Measurements from ENCODE around the gene LMOD1.
"Not testable (repeated sequence)": the region's sequence is repeated elsewhere in the genome, so short reads cannot be mapped to it uniquely, and the experiment has no call there.

Gene LMOD1

GRCh38 chr1:201945863-201946223 lies 505 bp downstream of the LMOD1 start:
- no peak for DNase-seq

DNA sequence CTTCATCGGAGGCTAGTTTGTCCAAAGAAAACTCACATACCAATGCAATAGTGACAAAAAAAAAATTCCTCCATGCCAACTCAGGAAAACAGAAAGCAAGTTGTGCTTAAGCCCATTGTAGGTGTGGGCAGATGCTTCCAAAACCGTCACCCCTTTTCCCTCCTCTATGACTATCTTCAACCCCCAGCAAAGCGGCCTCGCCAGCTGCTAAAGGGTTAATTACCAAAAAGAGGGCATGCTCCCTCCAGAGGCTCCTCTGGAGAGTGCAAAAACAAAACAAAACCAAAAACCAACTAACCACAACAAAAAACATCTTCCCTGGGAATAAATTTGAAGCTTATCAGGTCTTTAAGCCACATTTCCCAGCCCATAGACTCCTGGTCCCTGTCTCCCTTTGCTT lies 1.2 kb downstream of the LMOD1 start:
- DNase-seq, result no peak

- DNase-seq, result no peak
Observed at GRCh38 chr1:201944639-201945038, 1.7 kb downstream of the LMOD1 start.

DNA sequence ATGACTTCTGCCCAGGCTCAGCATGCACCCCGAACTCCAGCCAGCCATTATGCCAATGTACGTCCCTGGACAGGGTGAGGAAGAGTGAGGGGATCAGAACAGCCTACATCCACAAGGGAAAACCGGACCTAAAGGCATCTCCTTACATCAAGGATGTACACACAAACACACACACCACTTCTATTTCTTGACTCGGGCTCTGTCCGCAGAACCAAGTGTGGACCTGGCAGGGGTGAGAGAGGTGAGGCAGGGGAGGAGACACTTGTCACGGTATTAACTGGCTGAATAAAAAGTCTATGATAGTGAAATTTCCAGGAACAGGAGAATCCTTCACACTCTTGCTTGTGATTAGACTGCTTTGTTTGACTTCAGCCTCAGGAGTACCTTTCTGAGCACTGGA lies 2.3 kb downstream of the LMOD1 start:
- no peak for DNase-seq

- no peak for DNase-seq
Observed at GRCh38 chr1:201942129-201942495, 4.2 kb downstream of the LMOD1 start.

DNA sequence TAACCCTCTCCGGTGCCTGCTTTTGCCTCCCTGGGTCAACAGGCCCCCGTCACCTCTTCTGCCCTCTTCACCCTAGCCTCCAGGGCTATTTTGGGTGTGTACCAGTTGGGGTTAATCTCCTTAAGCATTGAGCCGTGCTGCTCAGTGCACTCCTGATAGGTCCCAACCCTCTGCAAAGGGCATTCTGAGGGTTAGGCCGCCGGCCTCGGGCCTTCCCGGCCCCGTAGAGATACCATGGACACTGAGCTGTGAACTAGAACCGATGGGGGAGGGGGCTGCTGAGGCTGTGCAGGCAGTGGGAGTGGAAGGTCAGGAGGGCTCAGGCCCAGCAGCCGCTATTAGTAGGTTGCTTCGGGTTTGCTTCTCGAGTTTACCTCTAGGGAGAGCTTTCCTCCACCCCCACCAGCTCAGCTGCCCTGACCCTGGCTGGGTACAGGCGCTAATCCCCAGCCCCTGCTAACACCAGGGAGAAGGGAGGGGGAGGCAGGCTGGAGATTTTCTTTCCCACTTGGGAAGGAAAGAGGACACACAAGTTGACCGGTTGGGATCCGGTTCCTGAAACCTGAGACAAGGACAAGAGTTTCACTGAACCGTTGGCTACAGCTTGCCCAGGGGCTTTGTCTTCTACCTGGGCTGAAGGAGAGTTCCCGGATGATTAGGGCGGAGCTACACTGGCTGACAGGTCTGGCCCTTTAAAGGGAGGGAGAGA lies 4.8 kb downstream of the LMOD1 start:
- DNase-seq, result peak; percentile 29

- not testable (repeated sequence) for DNase-seq
Observed at GRCh38 chr1:201940316-201940715, 6.0 kb downstream of the LMOD1 start.

GRCh38 chr1:201939574-201939973 lies 6.8 kb downstream of the LMOD1 start:
- no peak for DNase-seq

DNA sequence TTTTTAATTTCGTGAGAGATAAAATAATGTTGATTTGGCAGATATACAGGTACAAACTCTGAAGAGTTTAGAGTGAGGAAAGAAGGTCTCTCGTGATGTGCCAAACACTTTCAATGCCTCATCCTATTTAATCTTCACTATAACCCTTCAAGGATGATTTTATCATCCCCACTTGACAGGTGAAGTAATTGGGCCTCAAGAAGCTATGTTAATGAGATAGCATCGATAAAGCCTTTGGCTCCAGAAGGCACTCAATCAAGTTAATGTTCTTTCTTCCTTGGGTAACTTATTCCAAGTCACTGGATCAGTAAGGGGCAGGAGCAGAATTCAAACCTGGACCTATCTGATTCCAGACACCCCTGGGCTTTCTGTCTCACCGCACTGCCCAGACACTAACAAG lies 7.2 kb downstream of the LMOD1 start:
- DNase-seq, result no peak

DNA sequence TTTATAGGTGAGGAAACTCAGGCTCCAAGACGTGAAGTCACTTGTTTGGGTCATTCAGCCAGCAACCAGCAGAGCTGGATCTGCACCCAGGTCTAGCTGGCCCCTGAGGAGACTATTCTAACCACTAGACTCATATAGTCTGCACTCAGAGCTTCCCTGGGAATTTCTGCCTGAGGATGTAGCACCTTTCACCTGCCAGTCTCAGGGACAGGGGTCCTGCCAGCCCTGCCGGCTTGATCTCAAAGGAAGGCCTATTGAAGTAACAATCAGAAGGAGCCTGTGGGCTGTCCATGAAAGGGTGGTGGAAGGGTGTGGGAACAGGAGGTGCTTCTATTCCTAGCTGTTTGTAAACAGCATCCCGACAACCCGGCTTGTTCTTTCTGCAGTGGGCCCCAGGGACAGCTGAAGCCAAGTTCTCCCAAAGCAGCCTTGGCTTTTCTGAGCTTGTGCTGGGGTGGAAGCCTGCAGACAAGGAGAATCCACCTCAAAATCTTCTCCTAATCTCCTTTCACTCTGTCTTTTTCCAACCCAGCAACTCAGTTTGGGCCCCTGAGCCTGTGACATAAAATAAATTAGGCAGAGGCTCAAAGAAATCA lies 7.8 kb downstream of the LMOD1 start:
- no peak for DNase-seq

DNA sequence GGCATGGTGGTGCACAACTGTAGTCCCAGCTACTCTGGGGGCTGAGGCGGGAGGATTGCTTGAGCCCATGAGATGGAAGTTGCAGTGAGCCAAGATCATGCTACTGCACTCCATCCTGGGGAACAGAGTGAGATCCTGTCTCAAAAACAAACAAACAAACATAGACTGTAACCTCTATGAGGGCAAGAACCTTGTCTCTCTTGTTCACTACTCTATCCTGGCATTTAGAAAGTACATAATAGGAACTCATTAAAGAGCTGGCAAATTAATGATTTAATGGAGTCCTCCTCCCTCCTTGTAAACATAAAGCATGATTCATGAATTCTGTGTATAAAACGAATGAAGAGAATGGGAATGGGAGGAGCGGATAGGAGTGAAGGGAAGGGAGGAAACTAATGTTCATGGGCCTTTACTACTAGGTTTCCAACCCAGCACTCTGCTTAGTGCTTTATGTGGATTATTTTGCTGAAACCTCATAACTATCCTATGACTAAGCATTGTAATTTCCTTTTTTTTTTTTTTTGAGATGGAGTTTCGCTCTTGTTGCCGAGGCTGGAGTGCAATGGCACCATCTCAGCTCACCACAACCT lies 8.6 kb downstream of the LMOD1 start:
- DNase-seq, result no peak

DNA sequence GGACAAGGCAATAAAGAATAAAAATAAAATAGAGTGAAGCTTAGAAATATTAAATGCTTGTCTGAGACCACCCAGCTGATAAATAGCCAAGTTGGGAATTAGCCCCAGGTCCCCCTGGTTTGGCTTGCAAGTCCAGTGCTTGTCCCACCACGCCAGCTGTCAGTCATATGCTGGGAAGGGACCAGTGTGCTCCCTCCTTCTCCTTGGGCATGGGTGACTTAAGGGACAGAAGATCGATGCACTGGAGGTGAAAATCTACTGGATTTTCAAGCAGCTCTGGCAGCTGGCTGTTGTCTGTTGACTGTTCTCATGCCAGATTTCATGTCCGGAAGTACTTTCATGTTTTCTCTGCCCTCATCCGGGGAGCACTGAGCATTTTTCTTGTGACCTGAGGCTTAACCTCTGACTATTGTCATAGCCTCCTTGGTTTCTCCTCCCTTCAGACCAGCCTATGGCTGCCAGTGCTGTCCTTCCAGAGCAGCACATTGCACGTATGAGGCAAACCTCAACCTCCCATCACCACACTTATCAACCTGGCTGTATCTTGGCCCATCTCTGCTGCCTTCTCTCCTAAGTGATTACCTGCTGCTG lies 12.4 kb downstream of the LMOD1 start:
- DNase-seq, result no peak

DNA sequence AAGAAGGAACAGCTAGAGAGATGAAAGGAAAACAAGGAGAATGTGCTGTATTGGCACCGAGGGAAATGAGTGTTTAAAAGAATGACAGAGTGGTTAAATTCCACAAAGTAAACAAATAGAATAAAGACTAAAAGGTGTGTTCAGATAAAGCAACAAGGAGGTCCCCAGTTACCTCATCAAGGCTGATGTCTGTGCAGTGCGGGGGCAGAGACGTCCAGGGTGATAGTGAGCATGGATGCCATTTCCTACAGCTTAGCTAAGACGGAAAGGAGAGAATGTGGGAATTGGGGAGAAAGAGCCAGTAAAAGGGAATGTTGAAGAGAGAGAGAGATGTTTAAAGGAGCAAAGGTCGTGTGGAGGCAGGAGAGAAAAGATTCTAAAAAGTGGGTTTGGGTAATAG lies 15.5 kb downstream of the LMOD1 start:
- DNase-seq, result no peak

DNA sequence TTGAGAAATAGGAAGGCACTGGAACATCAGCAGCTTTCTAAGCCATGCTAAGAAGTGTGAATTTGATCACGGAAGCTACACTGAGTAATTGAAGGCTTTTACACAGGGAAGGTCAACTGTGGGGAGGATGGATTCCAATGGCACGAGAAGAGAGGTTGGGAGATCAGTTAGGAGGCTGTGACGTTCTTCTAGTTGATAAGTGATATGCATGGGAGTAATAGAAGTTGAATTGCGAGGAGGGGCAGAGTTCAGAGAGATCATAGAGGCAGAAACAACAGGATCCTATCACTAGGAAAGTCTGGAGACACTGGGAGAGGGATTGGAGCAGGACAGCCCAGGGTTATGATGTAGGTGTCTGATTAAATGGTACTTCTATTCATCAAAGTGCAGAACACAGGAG lies 16.2 kb downstream of the LMOD1 start:
- DNase-seq, result no peak

DNA sequence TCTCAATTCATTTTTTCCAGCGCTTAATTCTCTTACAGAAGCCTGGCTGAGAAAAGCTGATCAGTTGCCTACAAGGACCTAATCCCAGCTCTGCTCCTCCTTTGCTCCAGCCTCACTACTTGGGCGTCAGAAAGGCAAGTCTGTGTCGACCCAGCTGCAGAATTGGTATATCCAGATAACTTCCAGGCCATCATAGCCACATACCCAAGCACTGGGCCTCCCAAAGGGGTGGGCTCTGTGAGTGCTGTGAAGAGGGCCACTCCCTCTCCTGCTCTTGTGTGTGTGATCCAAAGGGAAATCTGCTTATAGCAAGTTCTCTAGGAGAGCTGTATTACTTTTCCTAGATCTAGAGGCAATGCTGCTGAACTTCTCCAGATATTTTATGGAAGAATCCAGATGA lies 18.1 kb downstream of the LMOD1 start:
- DNase-seq, result no peak

GRCh38 chr1:201925981-201926645 lies 20.2 kb downstream of the LMOD1 start:
- no peak for DNase-seq

GRCh38 chr1:201925301-201925567 lies 21.1 kb downstream of the LMOD1 start:
- no peak for DNase-seq

- DNase-seq, result no peak
Observed at GRCh38 chr1:201921952-201922558, 24.3 kb downstream of the LMOD1 start.

- no peak for DNase-seq
Observed at GRCh38 chr1:201918343-201918742, 28.0 kb downstream of the LMOD1 start.

DNA sequence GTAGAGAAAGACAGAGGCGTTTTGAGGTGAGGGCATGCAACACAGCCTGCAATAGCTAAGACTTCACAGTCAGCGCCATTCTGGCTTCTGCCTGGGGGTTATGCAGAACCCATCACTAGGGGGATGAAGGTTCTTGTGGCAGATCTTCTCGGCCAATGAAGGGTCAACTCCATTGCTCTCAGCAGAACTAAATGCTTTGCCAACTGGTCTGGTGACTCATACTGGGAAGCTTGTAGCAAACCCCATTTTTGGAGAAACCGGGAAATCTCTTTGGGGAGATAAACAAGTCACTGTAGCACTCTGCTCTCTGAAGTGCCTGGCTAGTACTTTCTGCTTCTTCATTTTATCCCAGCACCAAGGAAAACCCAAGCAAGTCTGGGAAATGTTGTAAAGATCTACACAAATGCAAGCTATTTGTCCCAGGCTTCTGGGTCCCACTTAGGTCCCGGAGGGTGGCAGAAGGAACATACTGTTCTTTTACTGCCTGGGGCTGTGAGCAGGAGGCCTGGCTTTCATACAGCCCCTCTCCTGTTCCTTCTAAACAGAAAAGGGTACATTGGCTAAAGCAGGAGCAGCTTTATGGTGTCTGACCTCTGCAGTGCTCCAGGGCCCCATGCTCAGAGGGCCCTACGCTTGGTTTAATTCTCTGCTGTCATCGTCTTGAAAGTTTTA lies 28.9 kb downstream of the LMOD1 start:
- no peak for DNase-seq

DNA sequence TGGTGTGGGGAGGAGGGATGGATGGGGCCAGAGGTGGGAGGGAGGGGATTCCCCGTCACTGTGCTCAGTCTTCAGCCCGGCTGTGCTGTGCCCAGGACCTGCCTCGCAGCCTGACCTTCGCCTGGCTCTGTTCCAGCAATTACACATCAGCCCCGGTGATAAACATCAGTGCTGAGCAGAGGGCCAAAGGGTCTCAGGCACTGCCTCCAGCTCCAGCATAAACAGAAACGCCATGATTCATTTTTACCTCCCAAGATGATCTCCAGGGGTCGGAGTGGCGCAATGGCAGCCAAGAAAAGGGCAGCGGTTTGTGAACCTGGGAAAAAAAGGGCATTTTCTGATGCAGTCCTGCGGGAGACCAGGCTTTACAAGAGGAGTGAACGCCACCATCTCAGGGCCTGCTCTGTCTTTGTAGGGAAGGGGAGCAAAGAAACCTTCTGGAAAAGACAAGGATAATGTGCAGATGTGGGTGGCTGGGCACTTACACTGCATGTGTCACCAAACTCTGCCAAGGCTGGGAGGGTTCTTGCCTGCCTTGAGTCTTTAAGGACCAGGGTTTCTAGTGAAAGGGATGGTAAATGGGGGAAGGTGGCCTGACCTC lies 29.6 kb downstream of the LMOD1 start:
- DNase-seq, result peak; percentile 21

DNA sequence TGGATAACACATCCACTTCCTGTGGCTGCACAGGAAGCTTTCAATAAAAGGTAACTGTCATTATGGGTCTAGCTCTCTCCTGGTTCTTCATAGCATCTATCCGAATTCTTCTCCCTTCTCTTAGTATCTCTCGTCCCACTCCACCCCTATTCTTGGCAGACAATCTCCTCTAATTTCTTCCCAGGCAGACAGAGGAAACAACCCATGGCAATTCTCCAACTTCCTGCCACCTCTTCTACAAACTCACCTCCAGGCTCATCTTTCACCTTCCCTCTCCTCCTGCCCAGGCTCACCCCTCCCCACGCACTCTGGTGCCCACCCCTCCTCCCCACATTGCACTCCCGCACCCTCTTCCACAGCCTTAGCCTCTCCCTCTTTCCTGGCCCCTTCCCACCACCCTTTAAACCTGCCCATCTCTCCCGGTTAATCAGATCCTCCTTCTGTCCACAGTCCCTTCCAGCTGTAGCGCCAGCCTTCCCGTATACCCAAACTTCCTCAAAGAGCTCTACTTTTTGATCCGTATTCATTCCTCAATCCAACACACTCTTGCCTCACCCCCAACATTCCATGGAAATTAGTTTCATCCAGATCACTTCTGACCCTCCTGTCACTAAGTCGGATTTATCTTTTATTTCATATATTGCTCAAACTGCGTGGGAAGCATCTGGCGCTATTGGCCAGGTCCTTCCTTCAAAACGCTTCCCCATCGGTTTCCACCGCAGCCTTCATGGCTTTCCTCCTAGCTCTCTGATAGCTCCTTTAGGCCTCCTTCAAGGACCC lies 31.7 kb downstream of the LMOD1 start:
- no peak for DNase-seq
